Activated T-cell treated with anti-CD3 and anti-CD28 coated beads for 4 hours (primary cell): ENCODE measurements around the gene ACTN1.
"Not testable (repeated sequence)": the region's sequence is repeated elsewhere in the genome, so short reads cannot be mapped to it uniquely, and the experiment has no call there.

Source experiments
- DNase-seq: peaks from one replicate; pipeline ENCODE4 v3.0.0-alpha.2; 2020

ACTN1 gene

DNA sequence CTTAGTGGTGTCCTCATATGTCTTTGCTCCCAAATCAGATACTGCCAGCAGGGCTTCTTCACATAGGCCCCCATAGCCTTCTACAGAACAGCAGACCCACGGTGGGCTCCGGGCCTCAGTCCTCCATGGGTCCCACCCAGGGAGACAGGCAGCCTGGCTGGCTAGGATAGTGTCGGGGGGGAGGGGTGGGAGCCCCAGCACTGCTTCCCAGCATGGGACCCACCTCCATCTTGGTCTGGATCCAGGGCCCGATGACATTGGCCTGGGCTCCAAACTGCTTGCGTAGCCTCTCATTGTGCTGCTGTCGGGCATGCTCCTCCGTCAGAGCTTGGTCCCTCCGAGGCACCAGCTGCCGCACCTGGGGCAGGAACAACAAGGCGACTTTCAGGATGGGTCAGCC is 96.9 kb downstream of the ACTN1 start:
- DNase-seq: no peak

GRCh38 chr14:68881396-68881795 is 97.7 kb downstream of the ACTN1 start:
- DNase-seq: no peak

GRCh38 chr14:68880581-68881105 is 98.5 kb downstream of the ACTN1 start:
- no peak for DNase-seq

DNA sequence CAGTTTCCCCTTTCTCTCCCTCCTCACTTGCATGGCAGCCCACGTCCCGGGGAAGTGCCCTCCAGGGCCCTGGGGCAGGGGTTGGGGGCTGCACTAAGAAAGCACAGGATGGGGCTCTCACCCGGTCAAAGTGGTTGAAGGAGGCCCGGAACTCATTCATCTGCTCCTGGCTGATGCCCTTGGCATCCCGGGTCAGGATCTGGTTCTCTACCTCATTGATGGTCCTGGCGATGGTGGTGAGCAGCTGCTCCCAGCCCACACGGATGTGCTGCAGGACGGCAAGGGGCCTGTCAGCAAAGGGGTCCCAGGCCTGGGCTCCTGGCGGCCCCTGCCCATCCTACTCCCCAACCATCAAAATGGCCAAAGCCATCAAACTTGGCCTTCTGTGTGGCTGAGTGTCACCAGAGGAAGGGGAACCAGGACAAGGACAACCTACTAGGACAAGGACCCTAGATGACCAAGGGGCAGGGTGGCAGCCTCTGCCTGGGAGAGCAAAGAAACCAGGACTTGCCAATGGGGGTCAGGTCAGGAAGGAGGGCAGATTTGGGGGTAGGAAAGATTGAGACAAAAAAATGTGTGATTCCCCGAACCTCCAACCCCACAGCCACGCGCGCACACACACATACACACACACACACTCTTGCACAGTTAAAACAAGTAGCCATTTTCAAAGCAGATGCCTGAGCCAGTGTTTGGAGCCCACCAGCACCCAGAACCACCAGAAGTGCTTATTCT is 99.1 kb downstream of the ACTN1 start:
- no peak for DNase-seq

GRCh38 chr14:68879321-68879781 is 99.8 kb downstream of the ACTN1 start:
- DNase-seq: no peak

DNA sequence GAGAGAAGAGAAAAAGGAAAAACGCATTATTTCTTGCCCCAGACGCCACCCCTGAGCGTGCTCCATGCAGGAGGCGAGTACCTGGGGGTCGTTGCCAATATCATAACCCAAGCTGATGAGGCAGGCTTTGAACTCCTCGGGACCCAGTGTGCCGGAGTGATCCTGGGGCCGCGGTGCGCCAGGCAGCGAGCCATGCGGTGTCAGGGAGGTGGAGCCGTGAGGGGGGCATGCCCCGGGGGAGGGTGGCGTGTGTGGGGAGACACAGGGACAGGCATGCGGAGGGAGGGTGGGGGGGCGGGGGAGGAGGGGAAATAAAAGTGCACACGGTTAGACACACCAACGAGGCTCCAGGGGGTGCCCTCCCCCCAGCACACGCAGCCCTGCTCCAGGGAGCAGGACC is 100.2 kb downstream of the ACTN1 start:
- no peak for DNase-seq

GRCh38 chr14:68877993-68878575 is 101.0 kb downstream of the ACTN1 start:
- no peak for DNase-seq

DNA sequence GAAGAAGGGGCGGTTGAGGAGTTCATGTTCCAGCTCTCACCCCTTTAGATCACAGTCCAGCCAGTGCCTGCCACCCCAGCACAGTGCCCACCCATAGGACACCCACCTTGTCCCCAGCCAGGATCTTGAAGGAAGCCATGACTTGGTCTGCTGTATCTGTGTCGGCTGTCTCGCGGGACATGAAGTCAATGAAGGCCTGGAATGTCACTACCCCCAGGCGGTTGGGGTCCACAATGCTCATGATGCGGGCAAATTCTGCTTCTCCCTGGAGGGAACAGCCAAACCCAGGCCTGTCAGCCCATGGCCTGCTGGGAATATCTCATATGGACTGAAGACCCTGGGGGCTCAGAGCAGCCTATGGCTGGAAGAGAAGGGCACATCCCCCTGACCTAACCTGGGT is 102.1 kb downstream of the ACTN1 start:
- DNase-seq: no peak

- no peak for DNase-seq
Measured at GRCh38 chr14:68874746-68875155, 104.4 kb downstream of the ACTN1 start.

- DNase-seq: no peak
Measured at GRCh38 chr14:68873376-68873775, 105.7 kb downstream of the ACTN1 start.

DNA sequence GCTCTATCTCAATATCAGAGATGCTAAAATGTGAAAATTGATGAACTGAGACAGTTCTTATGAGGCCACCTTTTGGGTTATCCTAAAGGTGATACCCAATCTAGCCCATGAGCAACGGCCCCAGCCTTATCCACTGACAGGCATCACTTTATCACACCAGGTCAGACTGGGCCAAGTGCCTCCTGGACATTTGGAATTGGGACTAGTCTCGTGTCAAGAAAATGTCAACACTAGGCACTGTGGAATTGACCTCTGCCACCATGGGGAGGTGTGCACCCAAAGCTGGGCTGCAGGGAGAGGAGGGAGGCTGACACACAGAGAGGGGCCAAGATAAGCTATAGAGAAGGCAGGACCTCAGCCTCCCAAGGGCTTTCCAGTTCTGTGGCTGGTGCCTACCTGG is 107.7 kb downstream of the ACTN1 start:
- DNase-seq: no peak

DNA sequence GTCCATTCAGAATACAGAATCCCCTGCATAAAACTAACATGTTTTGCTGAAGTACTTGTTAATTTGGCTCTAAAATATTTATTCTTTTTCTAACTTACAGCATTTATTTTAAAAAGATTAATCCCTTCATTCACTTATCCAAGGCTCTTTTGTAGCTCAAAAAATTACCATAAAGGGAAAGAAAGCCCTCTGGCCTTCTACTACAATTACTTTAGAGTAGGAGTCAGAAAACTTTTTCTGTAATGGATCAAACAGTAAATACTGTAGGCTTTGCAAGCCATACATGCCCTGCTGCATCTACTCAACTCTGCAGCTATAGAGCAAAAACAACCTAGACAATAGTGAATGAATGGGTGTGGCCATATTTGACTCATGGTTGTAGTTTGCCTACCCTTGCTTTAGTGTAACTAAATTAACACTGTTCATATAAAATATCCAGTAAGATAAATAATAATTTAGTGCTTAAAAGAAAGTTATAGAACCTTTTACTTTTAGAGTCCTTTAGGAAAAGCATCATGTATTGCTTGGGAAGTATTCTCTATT is 112.0 kb downstream of the ACTN1 start:
- no peak for DNase-seq

- no peak for DNase-seq
Measured at GRCh38 chr14:68865542-68865941, 113.6 kb downstream of the ACTN1 start.

GRCh38 chr14:68864361-68864750 is 114.7 kb downstream of the ACTN1 start:
- no peak for DNase-seq

- no peak for DNase-seq
Measured at GRCh38 chr14:68863610-68864360, 115.3 kb downstream of the ACTN1 start.

DNA sequence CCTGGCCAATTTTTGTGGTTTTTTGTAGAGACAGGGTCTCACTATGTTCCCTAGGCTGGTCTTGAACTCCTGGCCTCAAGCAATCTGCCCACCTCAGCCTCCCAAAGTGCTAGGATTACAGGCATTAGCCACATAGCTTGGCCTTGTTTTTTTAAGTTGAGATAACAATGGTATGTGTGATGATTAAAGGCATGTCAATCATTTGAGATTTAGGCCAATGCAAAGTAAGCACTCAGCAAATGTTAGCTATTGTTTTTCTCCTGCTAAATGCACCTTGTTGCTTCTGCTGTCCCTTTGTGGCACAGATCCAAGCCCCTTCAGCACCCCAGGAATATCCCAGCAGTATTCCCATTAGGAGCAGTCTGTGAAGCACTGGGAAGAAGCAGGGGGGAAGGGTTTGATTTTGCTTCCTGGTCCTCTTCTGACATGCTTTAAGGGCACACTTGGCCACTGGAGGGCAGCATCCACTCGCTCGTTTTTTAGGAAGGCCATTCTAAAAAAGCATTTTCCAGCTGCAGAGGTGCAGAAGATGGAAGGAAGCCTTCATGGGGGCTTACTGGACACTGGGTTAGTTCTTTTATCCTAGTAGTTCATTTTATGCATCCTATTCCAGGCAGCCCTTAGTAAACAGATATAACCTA is 116.0 kb downstream of the ACTN1 start:
- DNase-seq: peak; percentile 51

- no peak for DNase-seq
Measured at GRCh38 chr14:68860771-68861170, 118.3 kb downstream of the ACTN1 start.

- DNase-seq: no peak
Measured at GRCh38 chr14:68857516-68858070, 121.5 kb downstream of the ACTN1 start.

- no peak for DNase-seq
Measured at GRCh38 chr14:68856572-68856971, 122.5 kb downstream of the ACTN1 start.

GRCh38 chr14:68854421-68854820 is 124.7 kb downstream of the ACTN1 start:
- no peak for DNase-seq

GRCh38 chr14:68853749-68854148 is 125.4 kb downstream of the ACTN1 start:
- DNase-seq: no peak

DNA sequence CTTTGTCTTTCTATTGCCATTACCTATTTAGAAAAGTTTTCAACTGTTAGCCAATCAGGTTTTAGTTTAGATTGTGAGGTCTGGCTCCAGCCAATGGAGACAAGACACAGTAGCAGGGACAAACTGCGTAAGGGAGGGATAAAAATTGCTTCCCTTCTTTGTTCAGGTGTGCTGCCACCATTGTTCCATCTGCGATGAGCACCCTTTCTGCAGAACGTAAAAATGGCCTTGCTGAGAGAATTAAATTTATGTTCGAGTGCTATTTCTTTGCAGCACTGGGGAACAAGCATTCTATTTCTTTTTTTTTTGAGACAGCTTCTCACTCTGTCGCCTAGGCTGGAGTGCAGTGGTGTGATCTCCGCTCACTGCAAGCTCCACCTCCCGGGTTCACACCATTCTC is 126.6 kb downstream of the ACTN1 start:
- DNase-seq: not testable (repeated sequence)

DNA sequence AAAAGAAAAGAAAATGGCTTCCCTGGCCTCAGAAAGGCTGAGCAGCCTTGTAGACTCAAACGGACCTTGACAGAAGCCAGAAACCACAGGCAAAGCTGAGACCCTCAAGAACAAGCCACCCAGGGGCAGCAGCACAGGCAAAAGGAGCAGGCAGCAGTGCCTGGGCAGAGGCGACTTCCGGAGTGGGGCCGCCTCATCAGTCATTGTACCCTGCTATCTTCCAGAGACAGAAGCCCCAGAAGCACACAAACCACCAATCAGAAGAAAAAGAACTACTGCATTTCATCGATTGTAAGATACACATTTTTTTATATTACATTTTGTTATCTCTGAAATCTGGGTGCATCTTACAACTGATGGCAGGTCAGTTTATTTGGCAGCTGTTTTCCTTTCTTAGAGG is 128.0 kb downstream of the ACTN1 start:
- no peak for DNase-seq
